22Rv1 (cell line): ENCODE results near the gene GRAP2.

Experiments used
- CTCF ChIP-seq: fragments of 450-650 bp; IDR thresholded peaks from 2 replicates; pipeline ENCODE4 v1.5.1; 2017; ENCODE audit warnings: mild to moderate bottlenecking
- ZFX ChIP-seq: fragments of 450-650 bp; IDR thresholded peaks from 2 replicates; pipeline ENCODE4 v1.6.1; 2017; ENCODE audit warnings: antibody characterized with exemption, borderline replicate concordance

GRCh38 chr22:39931251-39931650 lies 30.4 kb downstream of the GRAP2 start:
- TF ChIP-seq CTCF: no peak
- no peak for TF ChIP-seq ZFX
